COLO829 (cell line): ENCODE measurements around the gene DNAH1.

Source experiments
- DNase-seq: peaks from one replicate; pipeline ENCODE4 v3.0.0; 2012; ENCODE audit warnings: low spot score

Gene DNAH1

DNA sequence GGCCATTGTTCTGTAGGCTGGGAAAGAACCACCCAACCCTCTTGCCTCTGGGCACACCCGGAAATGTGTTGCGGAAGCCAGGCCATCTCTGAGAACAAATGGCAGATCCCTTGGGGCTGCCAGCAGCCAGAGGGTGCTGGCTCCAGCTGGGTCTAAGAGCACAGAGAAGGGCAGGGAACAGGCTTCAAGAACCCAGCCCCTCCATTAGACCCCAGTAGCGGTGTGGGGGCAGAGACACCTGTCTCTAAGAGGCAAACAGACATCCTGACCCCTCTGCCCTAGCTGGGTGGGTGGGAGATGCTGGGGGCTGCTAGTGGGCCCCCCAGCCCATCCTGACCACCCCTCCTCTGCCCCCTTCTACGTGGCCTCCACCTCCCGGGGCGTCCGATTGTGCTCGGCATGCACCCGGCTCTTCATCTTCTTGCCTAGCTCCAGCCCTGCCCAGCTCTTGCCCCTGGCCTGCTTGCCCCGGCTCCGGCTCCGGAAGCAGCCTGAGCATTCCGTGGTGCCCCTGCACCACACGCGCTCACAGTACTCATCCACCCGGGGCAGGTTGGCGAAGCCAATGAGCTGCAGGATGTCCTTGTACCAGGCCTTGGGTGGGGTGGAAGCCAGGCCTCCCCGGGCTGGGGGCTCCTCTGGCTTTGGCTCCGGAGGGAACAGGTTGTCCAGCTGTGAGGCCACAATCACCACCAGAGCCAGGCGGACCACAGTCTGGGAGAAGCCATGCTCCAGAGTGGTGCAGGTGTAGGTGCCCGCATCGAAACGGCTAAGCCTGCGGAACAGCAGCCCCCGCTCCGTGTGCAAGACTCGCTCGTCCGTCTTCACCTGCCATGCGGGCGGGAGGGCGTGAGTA, 119.4 kb downstream of the DNAH1 start:
- no peak for DNase-seq

DNA sequence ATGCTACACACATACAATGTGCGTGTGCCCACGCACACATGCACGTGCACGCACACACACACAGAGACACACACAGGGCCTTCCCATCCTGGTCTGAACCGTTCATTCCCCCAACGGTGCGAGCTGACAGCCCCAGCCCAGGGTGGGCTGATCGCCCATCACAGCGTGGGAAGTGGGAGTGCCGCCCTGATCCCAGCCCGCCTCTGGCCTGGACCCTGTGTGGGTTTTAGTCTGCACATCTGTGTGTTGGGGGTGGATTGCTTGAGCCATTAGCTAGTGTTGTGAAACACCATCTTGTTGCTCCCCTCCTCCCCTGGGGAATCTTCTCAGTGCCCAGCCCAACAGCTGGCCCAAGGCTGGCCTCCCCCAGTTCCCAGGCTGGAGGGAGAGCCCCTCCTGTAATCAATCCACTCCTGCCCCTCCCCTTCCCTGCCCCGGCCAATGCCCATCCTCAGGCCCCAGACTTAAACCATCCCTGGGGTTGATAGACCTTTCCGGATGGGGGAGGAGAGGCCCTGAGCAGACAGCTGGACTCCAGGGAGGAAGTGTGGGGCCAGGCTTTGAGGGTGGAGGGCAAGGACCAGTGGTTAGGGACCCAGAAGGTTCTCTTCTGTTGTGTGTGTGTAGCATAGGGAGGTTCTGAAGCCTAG, 120.5 kb downstream of the DNAH1 start:
- no peak for DNase-seq

DNA sequence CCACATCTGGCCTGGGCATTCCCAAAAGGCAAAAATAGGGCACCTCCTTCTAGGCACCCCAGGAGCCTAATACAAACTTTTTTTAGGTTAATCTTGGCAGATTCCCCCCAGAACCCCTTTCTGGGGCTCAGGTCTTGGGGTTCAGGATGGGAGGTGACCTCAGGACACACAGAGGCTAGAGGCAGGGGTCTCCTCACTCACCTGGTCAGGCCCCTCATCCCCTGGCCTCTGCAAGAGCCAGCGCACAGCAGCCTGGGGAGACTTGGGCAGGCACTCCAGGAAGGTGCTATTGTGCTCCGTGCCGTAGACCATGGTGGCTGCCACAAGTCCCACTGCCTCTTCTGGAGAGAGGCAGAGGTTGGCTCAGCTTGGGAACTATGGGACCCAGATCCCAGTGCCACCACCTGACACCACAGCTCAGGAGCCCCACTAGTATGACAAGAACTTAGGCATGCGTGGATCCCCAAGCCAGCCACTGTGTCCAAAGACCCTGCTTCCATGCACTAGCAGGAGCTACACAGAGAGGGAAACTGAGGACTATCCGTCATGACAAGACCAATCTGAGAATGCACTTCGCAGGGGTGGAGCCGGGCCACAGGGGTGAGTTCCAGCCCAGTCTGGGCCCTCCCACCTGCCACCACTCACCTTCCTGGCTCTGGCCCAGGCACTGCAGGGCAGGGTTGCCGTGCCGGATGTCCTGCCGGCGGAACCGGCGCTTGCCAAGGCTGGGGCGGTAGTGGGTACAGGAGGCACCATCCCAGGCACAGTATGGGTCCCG, 121.4 kb downstream of the DNAH1 start:
- no peak for DNase-seq

DNA sequence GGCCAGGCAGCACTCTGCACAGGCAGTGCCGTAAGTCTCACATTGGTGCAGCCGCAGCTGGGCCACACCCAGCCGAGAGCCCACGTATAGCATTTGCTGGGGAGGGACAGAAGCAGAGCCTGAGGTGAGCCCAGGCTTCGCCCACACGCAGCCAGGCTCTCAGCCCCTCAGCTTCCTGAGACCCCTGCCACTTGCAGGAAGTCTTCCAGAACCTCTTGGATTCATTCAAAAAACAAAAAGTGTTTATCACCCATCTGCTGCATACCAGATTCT, 121.9 kb downstream of the DNAH1 start:
- no peak for DNase-seq

DNA sequence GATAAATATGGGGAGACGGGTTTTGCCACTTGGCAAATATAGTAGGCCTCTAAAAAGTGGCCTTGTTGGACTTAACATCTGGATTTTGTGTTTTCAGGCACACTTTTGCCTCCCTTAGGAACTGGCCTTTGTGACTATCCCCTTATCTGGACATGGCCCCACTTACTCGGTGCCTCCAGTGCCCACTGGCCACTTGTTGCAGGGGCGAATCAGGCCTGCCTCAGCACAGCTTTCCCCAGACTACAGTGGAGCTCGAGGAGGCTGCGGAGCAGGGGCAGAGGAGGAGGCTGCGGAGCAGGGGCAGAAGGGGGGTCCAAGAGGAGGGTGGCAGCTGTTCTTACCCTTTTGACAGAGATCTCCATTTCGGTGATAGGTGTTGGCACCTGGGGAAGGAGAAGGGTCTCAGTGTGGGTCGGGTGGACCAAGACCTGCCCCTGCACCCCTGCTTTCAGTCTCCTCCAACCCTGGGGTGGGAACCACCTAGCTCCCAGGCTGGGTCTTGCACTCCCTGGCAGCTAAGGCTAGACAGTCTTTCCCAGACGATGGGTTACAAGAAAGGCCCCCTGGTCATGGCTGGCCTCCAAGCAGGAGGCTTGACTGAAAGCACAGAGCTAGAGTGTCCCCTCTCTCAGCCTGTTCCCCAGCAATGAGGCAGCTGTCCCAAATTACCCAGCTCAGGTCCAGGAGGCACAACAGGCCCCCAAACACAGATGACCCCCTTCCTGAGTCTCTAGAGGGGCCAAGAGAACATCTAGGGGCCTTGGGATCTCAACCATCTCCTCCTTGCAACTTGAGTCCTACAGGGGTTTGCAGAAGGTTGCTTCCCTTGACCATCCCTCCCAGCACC, 122.7 kb downstream of the DNAH1 start:
- DNase-seq = no peak

DNA sequence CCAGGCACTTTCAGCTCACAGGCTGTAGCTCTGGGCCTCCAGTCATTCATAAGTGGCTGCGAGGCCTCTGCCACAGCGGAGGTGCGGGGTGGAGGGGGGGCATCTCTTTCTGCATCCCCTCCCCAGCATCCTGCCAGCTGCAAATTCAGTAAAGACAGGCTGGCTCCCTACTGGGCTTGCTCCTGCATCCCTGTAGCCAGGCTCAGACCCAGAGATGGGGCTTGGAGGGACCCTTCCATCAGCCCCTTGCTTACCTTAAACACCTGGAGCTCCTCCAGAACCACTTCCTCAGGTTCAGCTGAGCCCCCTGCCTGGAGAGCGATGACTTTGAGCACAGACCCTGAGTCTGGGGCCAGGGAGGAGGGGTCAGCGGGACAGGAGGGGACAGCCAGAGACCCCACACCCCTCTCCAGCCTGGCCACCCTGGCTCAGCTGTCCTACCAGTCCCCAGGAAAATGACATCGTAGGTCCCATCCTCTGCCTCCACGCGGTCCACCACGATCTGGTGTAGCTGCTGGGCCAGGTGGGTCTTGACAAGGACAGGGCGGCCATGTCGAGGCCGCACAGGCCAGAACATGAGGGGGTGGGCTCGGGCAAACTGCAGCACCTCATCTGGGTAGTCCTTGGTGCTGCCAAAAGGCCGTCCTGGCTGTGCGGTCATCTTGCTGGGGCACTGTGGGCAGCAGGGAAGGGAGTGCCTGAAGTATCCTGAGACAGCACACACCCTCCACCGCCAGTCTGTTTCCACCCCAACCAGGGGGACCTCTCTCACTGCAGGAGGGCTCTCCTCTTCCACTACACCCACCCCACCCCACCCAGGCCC, 123.5 kb downstream of the DNAH1 start:
- no peak for DNase-seq

DNA sequence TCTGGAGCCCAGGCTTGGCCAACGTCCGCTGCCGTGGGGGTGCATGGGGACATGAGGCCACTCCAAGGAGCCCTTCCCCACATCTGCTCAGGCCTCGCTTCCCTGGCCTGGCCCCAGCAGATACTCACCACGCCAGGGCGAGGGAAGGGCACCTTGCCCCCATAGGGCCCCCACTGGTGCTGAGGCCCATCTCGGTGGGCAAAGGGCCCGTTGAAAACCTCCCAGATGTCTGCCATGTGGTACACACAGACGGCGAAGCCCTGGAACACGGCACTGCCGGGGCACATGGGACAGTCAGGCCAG, 124.1 kb downstream of the DNAH1 start:
- DNase-seq = no peak

DNA sequence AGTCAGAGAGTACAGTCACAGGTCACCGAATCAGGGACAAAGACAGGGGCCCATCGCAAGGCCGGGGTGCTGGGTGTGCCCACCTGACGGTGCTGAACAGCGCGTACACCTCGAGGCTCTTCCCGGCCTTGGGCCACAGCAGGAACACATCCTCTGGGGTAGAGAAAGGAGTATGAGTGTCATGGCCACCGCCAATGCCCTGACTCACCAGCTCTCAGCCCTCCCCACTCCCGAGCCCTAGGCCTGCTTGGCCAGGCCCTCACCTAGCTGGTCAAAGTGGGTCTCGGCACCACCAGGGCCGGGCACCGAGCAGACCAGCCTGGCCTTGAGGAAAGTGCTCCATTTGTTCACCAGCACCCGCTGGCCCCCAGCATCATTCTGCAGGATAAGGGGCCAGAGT, 124.6 kb downstream of the DNAH1 start:
- DNase-seq = no peak

DNA sequence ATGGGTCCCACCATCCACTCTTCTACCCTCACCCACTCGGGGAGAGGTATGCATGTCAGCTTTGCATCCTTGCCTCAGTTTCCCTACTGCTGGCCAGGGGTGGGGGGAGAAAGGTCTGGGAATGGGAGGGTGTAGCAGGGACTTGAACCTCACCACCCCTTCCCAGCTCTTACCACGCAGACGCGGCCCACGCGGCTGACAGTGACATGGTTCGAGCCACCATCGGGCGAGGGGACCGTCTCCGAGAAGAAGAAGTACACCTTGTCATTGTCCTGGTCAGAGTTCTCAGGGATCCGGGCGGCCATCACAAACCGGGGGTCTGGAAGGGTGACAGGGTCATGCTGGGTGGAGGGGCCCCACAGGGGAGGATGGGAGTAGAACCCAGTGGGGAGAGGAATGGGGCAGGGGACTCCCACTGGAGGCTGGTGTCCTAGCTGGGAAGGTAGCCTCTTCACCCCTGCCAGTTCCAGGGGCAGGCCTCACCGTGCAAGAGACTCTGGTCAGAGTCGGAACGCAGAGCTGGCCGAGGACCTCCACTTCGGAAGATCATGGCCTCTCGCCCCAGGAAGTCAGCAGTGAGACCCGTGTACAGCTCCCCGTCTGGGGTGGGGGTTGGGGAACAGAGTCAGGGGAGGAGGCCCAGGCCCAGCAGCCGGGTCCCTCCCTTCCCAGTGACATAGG, 125.1 kb downstream of the DNAH1 start:
- DNase-seq = no peak

DNA sequence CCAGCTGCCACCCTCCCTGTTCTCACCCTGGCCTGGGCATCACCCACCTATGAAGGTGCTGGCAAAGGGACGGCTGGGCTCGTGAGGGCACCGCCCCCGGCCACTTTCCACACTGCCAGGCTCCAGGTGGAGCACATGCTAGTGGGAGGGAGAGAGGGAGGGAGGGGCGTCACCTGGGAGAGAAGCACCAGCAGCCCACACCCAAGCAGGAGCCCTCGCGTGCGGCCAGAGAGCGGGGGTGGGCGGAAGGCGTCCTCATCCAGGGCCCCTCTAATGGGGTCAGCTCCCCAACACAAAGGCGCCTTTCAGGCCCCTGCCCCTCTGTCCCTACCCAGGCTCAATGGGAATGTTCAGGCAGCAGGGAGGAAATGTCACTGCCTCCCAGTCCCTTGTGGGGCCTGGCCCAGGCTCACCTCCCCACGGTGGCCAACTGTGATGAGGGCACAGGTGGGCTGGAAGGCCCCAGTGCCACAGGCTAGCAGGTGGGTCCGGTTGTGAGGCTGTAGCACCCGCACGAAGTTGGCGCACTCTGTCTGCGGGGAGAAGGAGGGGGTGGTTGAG, 125.7 kb downstream of the DNAH1 start:
- DNase-seq = no peak

DNA sequence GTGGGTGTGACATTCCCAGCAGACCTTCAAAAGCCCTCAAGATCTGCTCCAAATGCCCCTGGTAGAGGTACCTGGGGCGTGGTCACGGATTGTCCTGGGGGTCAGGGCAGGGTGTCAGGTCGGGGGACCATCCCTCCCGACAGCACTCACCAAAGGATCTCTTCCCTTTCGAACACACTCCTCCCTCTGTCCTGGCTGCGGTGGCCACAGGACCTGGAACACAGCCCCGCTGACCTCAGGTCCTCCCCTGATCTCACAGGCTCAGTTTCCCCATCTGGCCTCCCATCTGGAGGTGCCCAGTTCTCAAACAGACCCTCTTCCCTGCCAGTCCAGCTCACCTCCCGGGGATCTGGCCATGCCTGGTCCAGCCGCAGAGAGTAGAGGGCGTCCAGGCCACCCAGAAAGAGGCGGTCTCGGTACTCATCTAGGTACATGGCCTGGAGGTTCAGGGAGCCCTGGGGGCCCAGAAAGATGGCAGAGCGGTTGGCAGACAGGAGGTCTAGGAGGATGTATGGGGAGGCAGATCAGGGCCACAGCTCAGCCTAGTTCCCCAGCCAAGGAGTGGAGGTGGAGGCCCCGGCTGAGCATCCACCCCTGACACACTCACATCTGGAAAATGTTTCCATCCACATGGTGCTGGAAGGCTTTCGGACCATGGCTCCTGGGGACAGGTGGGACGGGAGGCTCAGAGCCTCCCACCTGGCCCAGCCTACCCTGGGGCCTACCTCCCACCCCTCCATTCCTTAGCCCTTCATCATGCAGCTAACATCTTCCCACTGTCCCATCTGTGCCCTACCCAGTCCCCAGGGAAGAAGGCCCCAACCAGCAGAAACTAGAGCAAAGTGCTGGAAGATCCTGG, 126.5 kb downstream of the DNAH1 start:
- DNase-seq = no peak

DNA sequence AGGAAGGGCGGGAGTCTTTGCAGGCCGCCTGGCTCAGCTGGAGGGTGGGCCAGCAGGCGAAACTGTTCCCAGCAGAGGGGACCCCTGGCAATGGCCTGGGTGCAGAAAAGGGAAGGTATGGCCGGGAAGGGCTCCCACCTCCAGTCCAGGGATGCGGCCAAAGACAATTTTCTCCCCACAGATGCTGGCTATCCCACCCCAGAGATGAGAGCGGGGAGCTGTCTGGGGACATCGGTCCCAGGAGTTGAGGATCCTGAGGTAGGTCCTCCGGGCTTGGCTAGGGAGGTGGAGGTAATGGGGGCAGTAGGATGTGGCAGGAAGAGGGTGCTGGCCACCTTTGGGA, 127.1 kb downstream of the DNAH1 start:
- no peak for DNase-seq

DNA sequence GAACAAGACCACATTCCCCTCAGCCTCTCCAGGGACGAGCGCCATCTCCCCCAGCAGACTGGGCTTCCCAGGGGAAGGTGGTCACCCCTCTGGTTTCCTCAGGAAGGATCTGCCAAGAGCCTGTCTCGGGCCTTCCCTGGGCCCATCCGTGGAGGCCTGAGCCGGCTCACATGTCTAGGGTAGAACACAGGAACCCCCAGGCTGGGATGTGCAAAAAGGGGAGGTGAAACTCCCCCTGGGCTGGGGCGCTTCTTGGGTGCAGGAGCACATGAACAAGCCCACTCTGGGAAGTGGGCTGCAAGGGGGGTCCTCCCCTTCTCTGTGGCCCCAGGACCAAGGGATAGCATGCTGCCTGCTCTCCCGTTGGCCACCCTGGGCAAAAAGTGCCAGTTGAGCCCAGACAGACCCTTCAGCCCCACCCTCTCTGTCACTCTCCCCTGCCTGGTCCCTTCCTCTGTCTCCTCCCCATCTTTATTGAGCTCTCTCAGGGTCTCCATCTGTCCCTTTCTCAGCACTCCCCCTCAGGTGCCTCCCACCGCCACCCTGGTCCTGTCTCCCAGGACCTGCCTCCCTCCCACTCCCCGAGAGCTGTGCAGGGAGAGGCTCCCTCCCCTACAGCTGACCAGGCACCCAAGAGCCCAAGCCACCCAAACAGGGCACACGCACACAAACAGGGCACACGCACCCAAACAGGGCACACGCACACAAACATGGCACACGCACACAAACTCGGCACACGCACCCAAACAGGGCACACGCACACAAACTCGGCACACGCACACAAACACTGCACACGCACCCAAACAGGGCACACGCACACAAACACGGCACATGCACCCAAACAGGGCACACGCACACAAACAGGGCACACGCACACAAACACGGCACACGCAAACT, 127.9 kb downstream of the DNAH1 start:
- no peak for DNase-seq

DNA sequence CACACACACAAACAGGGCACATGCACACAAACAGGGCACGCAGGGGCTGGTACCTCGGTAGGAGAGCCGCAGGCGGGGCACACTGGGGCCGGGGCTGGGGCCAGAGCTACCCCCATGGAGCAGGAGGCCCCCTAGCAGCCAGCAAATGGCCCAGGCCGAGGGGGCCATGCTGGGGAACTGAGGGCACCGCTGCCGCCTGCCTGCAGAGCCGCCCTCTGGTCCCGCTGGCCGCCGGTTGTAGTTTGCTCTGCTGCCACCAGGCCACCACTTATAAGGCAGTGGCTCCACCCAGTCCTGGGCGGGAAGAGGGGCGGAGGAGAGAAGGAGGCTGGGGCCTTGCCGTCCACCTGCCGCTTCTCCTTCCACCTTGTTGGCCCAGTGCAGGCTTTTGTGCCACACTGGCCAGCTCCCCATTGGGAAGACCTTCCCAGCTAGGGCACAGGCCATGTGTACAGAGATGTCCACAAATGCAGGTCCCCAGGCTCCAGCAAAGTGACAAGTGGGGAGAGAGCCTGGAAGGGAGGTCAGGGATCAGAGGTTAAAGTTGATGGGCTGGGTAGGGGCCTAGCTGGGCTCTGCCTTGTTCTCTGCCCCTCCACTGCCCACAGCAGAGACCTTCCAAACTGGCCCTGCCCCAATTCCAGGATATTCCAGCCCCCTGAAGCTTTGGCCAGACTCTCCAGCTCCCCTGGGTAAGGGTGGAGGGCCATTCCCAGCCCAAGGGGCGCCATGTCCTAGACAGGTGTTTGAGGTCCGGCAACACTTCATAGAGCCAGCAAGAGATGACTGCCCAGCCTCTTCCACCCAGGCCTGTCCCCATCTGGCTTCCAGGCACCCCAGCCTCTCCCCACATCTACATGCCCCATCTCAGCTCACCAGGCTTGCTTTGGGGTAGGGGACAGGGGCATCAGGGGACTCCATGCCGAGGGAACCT, 129.0 kb downstream of the DNAH1 start, which contains the start of gene SEMA3G:
TSS of gene SEMA3G (minus strand) at position 244 of the 934 bp plus-strand sequence. CDS start at position 168, 76 bp downstream.
- DNase-seq = peak; percentile 56

DNA sequence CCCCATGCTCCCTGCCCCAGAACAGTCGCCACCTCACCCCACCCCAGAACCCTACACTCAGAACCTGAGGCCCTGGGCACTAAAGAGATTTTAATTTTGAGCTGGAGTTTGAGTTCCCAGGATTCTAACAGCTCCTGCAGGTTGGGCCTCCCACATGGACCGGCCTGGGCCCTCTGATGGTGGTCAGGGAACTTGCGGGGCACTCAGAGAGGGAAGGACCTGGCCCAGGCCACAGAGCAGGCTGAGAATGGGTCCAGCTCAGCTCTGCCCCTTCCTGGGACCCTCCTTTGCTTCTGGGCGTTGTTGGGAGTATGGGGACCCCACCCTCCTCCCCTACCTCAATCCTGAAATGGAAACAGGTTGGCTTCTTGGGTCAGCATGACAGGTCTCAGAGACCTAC, 129.9 kb downstream of the DNAH1 start:
- no peak for DNase-seq

DNA sequence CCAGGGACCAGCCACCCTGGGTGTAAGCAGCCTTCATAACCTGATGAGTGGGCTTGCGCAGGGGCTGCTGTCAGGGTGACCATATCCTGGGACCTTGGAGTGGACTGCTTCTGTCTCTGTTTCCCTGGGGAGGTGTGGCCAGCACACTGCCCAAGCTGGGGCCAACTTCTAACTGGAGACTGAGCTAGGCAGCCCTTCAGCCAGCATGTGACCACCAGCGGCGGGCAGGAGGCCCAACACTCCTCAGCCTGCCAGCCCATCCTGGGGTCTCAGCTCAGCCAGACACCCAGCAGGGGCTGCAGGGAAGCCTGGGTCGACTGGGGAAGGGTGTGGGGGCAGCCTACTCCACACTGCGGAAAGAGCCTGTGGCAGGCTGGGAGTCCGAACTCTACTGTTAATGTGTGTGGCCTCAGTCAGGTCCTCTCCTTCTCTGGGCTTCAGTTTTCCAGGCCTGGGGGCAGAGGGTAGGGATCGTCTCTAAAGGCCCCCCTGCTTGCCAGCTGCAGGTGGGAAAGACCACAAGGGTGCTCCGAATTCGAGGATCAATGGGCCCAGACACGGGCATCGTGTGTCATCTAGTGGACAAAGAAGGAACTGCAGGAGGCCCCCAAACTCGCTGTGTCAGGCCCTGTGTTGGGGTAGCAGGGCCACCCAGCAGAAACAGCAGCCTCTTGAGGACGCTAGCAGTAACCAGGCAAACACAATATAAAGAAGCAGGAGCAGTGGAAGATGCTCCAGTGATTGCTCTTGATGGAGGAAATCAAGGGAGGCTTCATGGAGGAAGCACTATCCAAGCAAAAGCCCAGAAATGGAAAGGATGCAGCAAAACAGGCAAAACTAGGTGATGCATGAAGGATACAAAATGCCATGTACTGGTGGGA, 130.8 kb downstream of the DNAH1 start:
- DNase-seq = peak; percentile 45
